B cell (primary cell): Measurements from ENCODE around the gene SGCD.

Experiments used
- EZH2 ChIP-seq: IDR thresholded peaks from 2 replicates; pipeline ENCODE4 v1.6.1; 2012; ENCODE audit warnings: borderline replicate concordance, low read depth, mild to moderate bottlenecking, moderate library complexity, low read length; ENCODE audit not compliant: insufficient read depth, poor library complexity, severe bottlenecking
- TF ChIP-seq, protein P1 (sequence below): fragments of 200-600 bp; IDR thresholded peaks from one replicate; pipeline ENCODE4 v1.8.0; 2022; ENCODE audit warnings: antibody characterized with exemption, mild to moderate bottlenecking

- TF ChIP-seq, protein P1, sequence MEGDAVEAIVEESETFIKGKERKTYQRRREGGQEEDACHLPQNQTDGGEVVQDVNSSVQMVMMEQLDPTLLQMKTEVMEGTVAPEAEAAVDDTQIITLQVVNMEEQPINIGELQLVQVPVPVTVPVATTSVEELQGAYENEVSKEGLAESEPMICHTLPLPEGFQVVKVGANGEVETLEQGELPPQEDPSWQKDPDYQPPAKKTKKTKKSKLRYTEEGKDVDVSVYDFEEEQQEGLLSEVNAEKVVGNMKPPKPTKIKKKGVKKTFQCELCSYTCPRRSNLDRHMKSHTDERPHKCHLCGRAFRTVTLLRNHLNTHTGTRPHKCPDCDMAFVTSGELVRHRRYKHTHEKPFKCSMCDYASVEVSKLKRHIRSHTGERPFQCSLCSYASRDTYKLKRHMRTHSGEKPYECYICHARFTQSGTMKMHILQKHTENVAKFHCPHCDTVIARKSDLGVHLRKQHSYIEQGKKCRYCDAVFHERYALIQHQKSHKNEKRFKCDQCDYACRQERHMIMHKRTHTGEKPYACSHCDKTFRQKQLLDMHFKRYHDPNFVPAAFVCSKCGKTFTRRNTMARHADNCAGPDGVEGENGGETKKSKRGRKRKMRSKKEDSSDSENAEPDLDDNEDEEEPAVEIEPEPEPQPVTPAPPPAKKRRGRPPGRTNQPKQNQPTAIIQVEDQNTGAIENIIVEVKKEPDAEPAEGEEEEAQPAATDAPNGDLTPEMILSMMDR, result no peak
- TF ChIP-seq EZH2, result no peak
These were observed 351.5 kb downstream of the SGCD start for GRCh38 chr5:156678484-156678883.
